Heart left ventricle (tissue), 13 donors: ENCODE data around the gene RRP1.

Experiments
- CTCF ChIP-seq, 12 donors: fragments of 200-600 bp; sonication (generic) in 4 of 12; IDR thresholded peaks; one replicate each; pipeline versions ENCODE4 v1.5.0 to v1.8.0; 2018 to 2022; ENCODE audit warnings: antibody characterized with exemption in 12 of 12, mild to moderate bottlenecking in 5 of 12
- POLR2A ChIP-seq, 2 donors: fragments of 450-650 bp; IDR thresholded peaks; one replicate each; pipeline ENCODE4 v1.6.1; 2017; ENCODE audit warnings: antibody characterized with exemption in 2 of 2, mild to moderate bottlenecking in 2 of 2, moderate library complexity in 2 of 2
- donor health status: ischemic (EF 13 %, LVEDD 7.1; RV severe dilation, severe dysfunction).
- donor health status: DM: no; HTN: yes; CAD: no.
- donor health status: DM: no; HTN: no; CAD: no.
- donor health status: ischemic (EF 25% LVEDD 6.9; RV normal size, moderate dysfunction).
- donor health status: ischemic (EF 25% LVEDD 5.7; RV mildly dilated, moderate dysfunction).
- donor health status: ischemic (EF 35%, LVEDD 5.7; RV mildly dilated, moderate dysfunction).
- donor health status: nonischemic (EF 11% LVEDD 7.7; RV severe dilation, severe dysfunction).
- donor health status: DM: yes; HTN: yes; CAD: no.
- donor health status: PGD.
- donor health status: ischemic (EF 29% LVEDD 5.4; RV normal size, mild dysfunction).
- donor health status: nonischemic (EF 23%, LVEDD 6.1; RV moderate dilation, normal function).

GRCh38 chr21:43832158-43832550 lies 42.8 kb downstream of the RRP1 start:
- TF ChIP-seq CTCF (IDR thresholded peaks at IDR 0.05) (no peak), POLR2A (IDR thresholded peaks at IDR 0.05) (no peak)
